Coronary artery (tissue), 2 donors: ENCODE results near the gene EML3.
A peak's percentile ranks its signal among the peaks of the same experiment; 100 is the strongest.
"Not testable (repeated sequence)": the region's sequence is repeated elsewhere in the genome, so short reads cannot be mapped to it uniquely, and the experiment has no call there.

Experiments used
- DNase-seq: peaks from one replicate; pipeline ENCODE4 v3.0.0-alpha.2; 2017; ENCODE audit warnings: low spot score
- H3K27ac ChIP-seq, 2 donors: fragments of 200-600 bp; sonication (generic); one replicate each; pipeline ENCODE4 v1.5.1; 2016 to 2019
- H3K4me3 ChIP-seq: fragments of 200-600 bp; sonication (generic); 2 replicates; pipeline ENCODE4 v1.5.1; 2016; ENCODE audit warnings: mild to moderate bottlenecking, moderate library complexity
- TF ChIP-seq, protein P1 (sequence below): fragments of 200-600 bp; sonication (generic); IDR thresholded peaks from one replicate; pipeline ENCODE4 v1.5.1; 2019; ENCODE audit warnings: antibody characterized with exemption

The EML3 gene

GRCh38 chr11:62595124-62595523 lies 17.5 kb downstream of the EML3 start:
- no peak for DNase-seq
- H3K27ac ChIP-seq, result no peak overlapping the region
- TF ChIP-seq, protein P1, sequence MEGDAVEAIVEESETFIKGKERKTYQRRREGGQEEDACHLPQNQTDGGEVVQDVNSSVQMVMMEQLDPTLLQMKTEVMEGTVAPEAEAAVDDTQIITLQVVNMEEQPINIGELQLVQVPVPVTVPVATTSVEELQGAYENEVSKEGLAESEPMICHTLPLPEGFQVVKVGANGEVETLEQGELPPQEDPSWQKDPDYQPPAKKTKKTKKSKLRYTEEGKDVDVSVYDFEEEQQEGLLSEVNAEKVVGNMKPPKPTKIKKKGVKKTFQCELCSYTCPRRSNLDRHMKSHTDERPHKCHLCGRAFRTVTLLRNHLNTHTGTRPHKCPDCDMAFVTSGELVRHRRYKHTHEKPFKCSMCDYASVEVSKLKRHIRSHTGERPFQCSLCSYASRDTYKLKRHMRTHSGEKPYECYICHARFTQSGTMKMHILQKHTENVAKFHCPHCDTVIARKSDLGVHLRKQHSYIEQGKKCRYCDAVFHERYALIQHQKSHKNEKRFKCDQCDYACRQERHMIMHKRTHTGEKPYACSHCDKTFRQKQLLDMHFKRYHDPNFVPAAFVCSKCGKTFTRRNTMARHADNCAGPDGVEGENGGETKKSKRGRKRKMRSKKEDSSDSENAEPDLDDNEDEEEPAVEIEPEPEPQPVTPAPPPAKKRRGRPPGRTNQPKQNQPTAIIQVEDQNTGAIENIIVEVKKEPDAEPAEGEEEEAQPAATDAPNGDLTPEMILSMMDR, result no peak
- no peak overlapping the region for H3K4me3 ChIP-seq

DNA sequence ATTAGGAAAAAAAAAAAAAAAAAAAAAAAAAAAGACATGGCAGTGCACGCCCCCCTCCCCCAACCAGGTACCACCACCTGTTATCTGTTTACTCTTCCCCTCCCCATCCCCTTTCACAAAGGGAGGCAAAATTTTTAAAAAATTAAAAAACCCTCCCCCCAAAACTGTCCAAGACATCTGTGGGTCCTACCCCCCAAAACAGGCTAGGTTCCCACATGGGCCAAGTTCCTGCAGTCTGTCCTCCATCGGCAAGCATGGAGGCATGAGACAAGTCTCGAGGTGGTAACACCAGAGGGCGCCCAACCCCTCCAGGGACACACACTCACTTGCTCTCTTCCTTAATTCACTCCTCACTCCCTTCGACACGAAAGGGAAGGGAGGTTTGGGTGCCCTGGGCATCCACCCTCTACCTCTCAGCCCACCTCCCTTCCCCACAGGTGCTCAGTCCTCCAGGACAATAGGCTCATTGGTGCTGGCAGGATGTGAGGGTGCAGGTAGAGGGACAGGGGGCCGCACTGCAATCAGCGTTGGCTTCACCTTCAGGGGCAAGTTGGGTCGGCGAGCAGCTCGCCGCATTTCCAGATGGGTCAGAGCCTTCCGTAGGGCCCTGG lies 19.0 kb downstream of the EML3 start:
- TF ChIP-seq, protein P1, result no peak
- no peak for DNase-seq
- Histone ChIP-seq H3K4me3 (no peak overlapping the region), H3K27ac (peak overlapping the region in 1 of 2 donors; percentile 17)

- TF ChIP-seq, protein P1, result no peak
- H3K4me3 ChIP-seq, result no peak overlapping the region
- peak overlapping the region; percentile 90 to 97 for H3K27ac ChIP-seq
- DNase-seq, result no peak
Observed at GRCh38 chr11:62592989-62593421, 19.6 kb downstream of the EML3 start.

DNA sequence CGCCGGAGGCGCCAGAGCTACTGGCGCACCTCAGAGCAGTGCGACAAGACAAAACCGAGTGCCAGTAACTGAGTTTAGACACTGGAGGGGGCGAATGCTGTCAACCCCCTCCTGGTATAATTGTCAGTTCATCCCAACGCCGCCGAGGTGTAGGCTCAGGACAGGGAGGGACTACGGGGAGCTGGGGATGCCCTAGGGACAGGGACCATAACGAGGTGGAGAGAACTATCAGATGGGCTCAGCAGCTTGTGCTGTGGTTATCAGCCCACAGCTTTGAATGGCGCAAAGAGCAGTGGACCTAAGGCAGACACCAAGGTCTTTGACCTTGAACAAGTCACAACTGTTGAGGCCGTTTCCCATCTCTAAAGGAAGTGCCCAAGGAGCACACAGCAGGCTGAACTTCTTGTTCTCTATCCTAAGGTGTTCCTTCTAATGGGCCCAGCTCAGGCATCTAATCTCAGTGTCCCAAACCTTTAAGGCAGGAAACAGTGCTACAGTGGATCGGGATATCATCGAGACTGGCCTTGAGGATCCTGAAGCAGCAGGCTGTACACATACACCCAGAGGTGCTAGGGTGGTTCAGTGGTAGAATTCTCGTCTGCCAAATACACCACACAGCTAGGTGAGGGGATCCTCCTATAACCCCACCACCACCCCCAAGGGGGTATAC lies 20.3 kb downstream of the EML3 start:
- Histone ChIP-seq H3K27ac (peak overlapping the region; percentile 90 to 97), H3K4me3 (peak overlapping the region; percentile 77)
- peak; percentile 57 for DNase-seq
- TF ChIP-seq, protein P1, result no peak

GRCh38 chr11:62591448-62592145 lies 21.0 kb downstream of the EML3 start, which contains the start of gene TUT1:
TUT1 (minus strand) TSS chr11:62591523; CDS start chr11:62591485, 38 bp downstream.
- Histone ChIP-seq H3K4me3 (peak within 1 kb of the TSS; percentile 77), H3K27ac (peak within 1 kb of the TSS; percentile 90 to 97)
- peak; percentile 98 for DNase-seq
- TF ChIP-seq, protein P1, result no peak

DNA sequence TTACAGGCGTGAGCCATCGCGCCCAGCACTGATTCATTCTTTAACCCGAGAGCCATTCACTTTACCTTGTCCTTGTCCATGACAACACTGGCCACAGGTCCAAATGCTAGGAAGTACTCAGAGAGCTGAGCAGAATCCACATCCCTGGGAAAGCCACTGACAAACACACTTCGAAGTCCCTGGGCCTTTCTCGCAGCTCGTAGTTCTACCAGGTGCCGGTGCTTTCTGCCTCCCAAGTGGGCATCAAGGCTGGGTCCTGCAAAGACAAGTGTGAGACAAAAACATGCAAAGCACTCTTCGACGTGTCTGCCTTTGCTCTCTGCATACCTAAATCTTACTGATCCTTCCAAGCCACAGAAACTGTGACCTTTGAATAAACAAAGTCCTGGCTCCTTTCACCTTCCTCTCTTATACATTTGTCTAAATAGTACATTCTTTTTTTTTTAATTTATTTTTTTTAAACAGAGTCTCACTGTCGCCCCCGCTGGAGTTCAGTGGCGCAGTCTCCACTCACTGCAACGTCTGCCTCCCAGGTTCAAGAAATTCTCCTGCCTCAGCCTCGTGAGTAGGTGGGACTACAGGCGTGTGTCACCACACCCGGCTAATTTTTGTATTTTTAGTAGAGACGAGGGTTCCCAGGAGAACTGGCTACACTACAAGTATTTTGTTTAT lies 23.5 kb downstream of the EML3 start:
- TF ChIP-seq, protein P1, result no peak
- DNase-seq, result no peak
- Histone ChIP-seq H3K27ac (no peak overlapping the region), H3K4me3 (no peak overlapping the region)

DNA sequence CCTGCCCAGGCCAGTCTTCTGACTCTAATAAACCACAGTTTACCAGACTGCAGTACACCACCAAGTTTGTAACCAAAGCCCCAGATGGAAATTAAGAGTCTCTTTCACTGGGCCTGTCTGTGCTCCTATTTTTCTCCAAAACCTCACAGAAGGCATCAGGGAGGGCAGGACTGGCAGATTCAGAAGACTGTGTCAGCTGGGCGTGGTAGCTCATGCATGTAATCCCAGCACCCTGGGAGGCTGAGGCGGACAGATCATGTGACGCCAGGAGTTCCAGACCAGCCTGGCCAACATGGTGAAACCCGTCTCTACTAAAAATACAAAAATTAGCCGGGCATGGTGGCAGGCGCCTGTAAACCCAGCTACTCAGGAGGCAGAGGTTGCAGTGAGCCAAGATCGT lies 27.2 kb downstream of the EML3 start:
- H3K27ac ChIP-seq, H3K4me3 ChIP-seq, DNase-seq: not testable (repeated sequence)

DNA sequence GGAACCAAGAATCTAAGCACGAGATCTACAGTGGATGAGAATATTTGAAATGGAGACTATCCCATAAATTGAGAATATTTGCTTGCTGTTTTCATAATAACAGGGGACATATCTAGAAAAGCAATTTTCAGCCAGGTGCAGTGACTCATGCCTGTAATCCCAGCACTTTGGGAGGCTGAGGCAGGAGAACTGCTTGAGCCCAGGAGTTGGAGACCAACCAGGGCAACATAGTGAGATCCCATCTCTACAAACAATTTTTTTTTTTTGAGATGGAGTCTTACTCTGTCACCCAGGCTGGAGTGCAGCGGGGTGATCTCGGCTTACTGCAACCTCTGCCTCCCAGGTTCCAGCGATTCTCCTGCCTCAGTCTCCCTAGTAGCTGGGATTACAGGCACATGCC lies 30.8 kb downstream of the EML3 start:
- not testable (repeated sequence) for H3K4me3 ChIP-seq, DNase-seq, H3K27ac ChIP-seq
